Urinary bladder (tissue), 4 donors: Measurements from ENCODE around the gene ROPN1B. TPM values are rescaled to one million over a fixed set of nuclear protein-coding genes. Genes with fewer than 3 reads are reported as not detected.

Source experiments
- DNase-seq: peaks from one replicate; pipeline ENCODE4 v3.0.0-alpha.2; 2015; ENCODE audit errors: extremely low spot score
- H3K27ac ChIP-seq: one replicate; pipeline ENCODE4 v1.5.1; 2013; ENCODE audit warnings: low read depth, mild to moderate bottlenecking, moderate library complexity
- H3K36me3 ChIP-seq: one replicate; pipeline ENCODE4 v1.6.1; 2013; ENCODE audit warnings: mild to moderate bottlenecking, moderate library complexity; ENCODE audit not compliant: insufficient read depth
- H3K4me1 ChIP-seq: one replicate; pipeline ENCODE4 v1.6.1; 2013; ENCODE audit warnings: mild to moderate bottlenecking, moderate library complexity; ENCODE audit not compliant: insufficient read depth
- H3K4me3 ChIP-seq: one replicate; pipeline ENCODE4 v1.5.1; 2013; ENCODE audit warnings: low read depth, low read length
- WGBS: extraction: QIAGEN DNeasy Blood & Tissue Kit; methylation state at CpG from one replicate; pipeline ENCODE4 v1.1.7; 2013; 5-methylcytosine and 5-hydroxymethylcytosine counted together
- polyA plus RNA-seq: library from polyadenylated mRNA; stranded (reverse); fragments of 200-250 nt; gene quantifications from one replicate; pipeline ENCODE4 v1.2.3, GENCODE V29; 2013
- total RNA-seq: library from RNA; depleted of rRNA; stranded (reverse); fragments of >200 nt; gene quantifications from one replicate; pipeline ENCODE4 v1.2.3, GENCODE V29; 2014
- donor health status: healthy with polysubstance abuse.
- donor health status: healthy.

Gene ROPN1B
- total and polyA plus RNA-seq, 2 donors = 0.16 to 0.26 TPM

- WGBS = 96% methylated on average over 7 of the region's 7 CpGs
- no peaks in the 10 kb centered on the region for H3K4me1 ChIP-seq
- DNase-seq = no peak
- no peaks in the 10 kb centered on the region for H3K36me3 ChIP-seq
- H3K27ac ChIP-seq = no peak overlapping the region
- no peak overlapping the region for H3K4me3 ChIP-seq
These were observed 35.7 kb downstream of the ROPN1B start for GRCh38 chr3:126004692-126005091.

- 19% methylated on average over 3 of the region's 3 CpGs for WGBS
- H3K4me3 ChIP-seq = no peak overlapping the region
- H3K4me1 ChIP-seq = no peaks in the 10 kb centered on the region
- peaks cover 1% of the 10 kb centered on the region for H3K36me3 ChIP-seq
- no peak overlapping the region for H3K27ac ChIP-seq
- no peak for DNase-seq
These were observed 37.0 kb downstream of the ROPN1B start for GRCh38 chr3:126005951-126006350.

- Histone ChIP-seq H3K36me3 (peaks cover 1% of the 10 kb centered on the region), H3K4me1 (no peaks in the 10 kb centered on the region), H3K27ac (no peak overlapping the region), H3K4me3 (no peak overlapping the region)
- WGBS = 95% methylated on average over 3 of the region's 3 CpGs
- no peak for DNase-seq
These were observed 39.2 kb downstream of the ROPN1B start for GRCh38 chr3:126008219-126008618.

GRCh38 chr3:126009181-126009580, 40.2 kb downstream of the ROPN1B start:
- WGBS = 95% methylated on average over 3 of the region's 3 CpGs
- no peak overlapping the region for H3K4me3 ChIP-seq
- no peaks in the 10 kb centered on the region for H3K4me1 ChIP-seq
- no peak overlapping the region for H3K27ac ChIP-seq
- H3K36me3 ChIP-seq = peaks cover 1% of the 10 kb centered on the region
- DNase-seq = no peak

DNA sequence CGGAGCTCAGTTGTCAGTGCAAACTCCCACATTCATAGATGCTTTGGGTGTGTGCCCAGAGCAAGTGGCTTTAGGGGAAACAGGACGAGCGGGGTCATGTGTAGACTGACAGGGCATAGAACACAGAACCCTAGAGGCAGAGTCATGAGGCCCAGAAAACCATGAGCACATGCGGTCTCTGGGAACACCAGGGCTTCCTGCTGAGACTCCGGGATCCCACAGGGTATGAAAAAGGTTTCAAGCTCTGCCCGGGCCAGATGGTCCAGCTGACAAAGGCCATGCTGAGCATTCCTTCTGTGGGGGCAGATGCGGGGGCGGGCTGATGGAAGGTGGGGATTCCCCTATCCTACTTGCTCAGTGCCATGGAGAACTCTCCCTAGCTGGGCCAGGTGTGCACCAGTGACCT, 44.8 kb downstream of the ROPN1B start:
- Histone ChIP-seq H3K36me3 (peaks cover 1% of the 10 kb centered on the region), H3K4me1 (no peaks in the 10 kb centered on the region), H3K4me3 (no peak overlapping the region), H3K27ac (no peak overlapping the region)
- no peak for DNase-seq
- WGBS = 91% methylated on average over 8 of the region's 8 CpGs

DNA sequence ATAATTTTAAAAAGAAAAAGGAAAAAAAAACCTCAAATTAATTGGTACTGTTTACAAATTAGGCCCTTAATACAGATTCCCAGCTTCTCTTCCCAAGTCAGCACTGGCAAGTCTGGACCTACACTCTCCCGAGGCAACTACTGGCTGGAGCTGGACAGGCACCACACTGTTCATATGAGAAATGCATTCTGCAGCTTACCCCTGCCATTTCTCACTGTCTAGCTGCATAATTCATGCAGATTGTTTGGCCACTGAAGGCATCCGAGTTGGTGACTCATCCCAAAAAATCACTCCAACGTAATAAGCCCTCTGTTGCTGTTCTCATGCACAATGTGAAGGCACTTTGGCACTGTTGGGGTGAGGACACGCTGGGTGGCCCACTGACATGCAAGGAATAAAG, 45.3 kb downstream of the ROPN1B start:
- Histone ChIP-seq H3K4me1 (no peaks in the 10 kb centered on the region), H3K36me3 (peaks cover 1% of the 10 kb centered on the region), H3K27ac (no peak overlapping the region), H3K4me3 (no peak overlapping the region)
- 57% methylated on average over 4 of the region's 4 CpGs for WGBS
- no peak for DNase-seq

- no peaks in the 10 kb centered on the region for H3K4me1 ChIP-seq
- DNase-seq = no peak
- H3K36me3 ChIP-seq = peaks cover 1% of the 10 kb centered on the region
- no peak overlapping the region for H3K4me3 ChIP-seq
- no peak overlapping the region for H3K27ac ChIP-seq
- 86% methylated on average over 10 of the region's 10 CpGs for WGBS
These were observed 46.1 kb downstream of the ROPN1B start for GRCh38 chr3:126015075-126015474.

GRCh38 chr3:126016616-126017015, 47.6 kb downstream of the ROPN1B start:
- WGBS = 96% methylated on average over 8 of the region's 8 CpGs
- no peak for DNase-seq
- Histone ChIP-seq H3K4me1 (no peaks in the 10 kb centered on the region), H3K27ac (no peak overlapping the region), H3K36me3 (no peaks in the 10 kb centered on the region), H3K4me3 (no peak overlapping the region)

DNA sequence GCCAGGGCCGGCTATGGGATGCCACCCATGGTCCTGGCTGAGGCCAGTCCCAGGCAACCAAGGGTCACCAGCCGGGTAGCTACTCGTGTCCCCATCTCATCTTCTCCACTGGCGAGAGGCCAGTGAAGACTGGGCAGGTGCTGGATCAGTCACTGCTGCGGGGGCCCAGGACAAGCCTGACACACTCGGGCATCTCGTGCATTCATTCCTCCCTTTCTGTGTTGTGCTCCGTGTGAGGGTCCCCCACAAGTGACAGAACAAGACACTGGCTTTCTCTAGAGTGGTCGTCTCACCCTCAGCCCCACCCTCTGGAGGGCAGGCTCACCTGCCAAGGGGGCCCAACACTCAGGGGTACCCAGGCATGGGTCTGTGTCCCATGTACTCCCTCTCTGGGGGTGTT, 48.4 kb downstream of the ROPN1B start:
- 90% methylated on average over 9 of the region's 9 CpGs for WGBS
- no peak overlapping the region for H3K27ac ChIP-seq
- no peak overlapping the region for H3K4me3 ChIP-seq
- H3K4me1 ChIP-seq = no peaks in the 10 kb centered on the region
- no peaks in the 10 kb centered on the region for H3K36me3 ChIP-seq
- DNase-seq = no peak

DNA sequence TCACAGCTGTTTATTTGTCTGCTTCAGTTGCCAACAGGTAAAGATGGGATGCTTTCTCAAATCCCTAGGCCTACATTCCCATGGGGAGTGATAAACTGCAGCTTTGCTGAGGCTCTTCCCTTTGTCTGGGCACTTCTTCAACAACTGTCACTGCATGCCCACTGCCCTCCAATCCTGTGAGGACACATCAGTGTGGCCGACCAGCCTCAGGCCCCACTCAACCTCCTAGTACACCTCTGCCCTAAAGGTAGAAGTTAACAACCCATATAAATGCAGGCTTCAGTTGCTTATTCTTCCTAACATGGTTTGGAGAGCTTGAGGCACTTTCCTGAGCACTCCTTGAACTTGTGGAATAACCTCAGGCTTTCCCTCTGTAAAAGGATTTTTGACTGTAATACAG, 49.6 kb downstream of the ROPN1B start:
- H3K36me3 ChIP-seq = no peaks in the 10 kb centered on the region
- H3K4me1 ChIP-seq = no peaks in the 10 kb centered on the region
- no peak overlapping the region for H3K4me3 ChIP-seq
- no peak for DNase-seq
- 68% methylated on average over 1 of the region's 1 CpG for WGBS
- H3K27ac ChIP-seq = no peak overlapping the region

GRCh38 chr3:126018995-126019394, 50.0 kb downstream of the ROPN1B start:
- H3K4me3 ChIP-seq = no peak overlapping the region
- no peak for DNase-seq
- H3K27ac ChIP-seq = no peak overlapping the region
- no peaks in the 10 kb centered on the region for H3K4me1 ChIP-seq
- no peaks in the 10 kb centered on the region for H3K36me3 ChIP-seq
- WGBS = 97% methylated on average over 7 of the region's 7 CpGs

GRCh38 chr3:126019683-126020082, 50.7 kb downstream of the ROPN1B start:
- Histone ChIP-seq H3K4me3 (no peak overlapping the region), H3K4me1 (no peaks in the 10 kb centered on the region), H3K36me3 (no peaks in the 10 kb centered on the region), H3K27ac (no peak overlapping the region)
- DNase-seq = no peak
- 89% methylated on average over 5 of the region's 5 CpGs for WGBS

DNA sequence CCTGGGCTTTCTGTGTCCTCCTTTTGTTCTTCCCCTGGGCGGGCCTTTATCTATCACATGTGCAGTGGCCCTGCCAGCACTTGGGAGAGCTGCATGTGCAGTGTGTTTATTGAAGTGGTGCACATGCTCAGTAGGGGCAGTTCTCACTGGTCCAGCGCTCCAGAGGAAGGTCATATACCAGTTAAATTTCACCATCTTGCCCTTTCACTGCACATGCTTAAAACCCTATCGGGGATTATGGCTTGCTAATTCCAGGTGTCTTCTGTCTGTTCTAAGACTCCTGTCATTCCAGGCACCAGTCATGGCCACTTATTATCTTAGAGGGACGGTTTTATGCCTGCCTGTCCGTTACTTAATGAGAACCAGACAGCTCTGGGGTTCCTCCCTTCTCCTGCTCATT, 52.2 kb downstream of the ROPN1B start:
- DNase-seq = no peak
- H3K36me3 ChIP-seq = peaks cover 1% of the 10 kb centered on the region
- H3K27ac ChIP-seq = no peak overlapping the region
- 53% methylated on average over 5 of the region's 5 CpGs for WGBS
- no peaks in the 10 kb centered on the region for H3K4me1 ChIP-seq
- no peak overlapping the region for H3K4me3 ChIP-seq

GRCh38 chr3:126021702-126022101, 52.7 kb downstream of the ROPN1B start:
- Histone ChIP-seq H3K36me3 (peaks cover 1% of the 10 kb centered on the region), H3K4me3 (no peak overlapping the region), H3K4me1 (no peaks in the 10 kb centered on the region), H3K27ac (no peak overlapping the region)
- 97% methylated on average over 1 of the region's 1 CpG for WGBS
- DNase-seq = no peak

DNA sequence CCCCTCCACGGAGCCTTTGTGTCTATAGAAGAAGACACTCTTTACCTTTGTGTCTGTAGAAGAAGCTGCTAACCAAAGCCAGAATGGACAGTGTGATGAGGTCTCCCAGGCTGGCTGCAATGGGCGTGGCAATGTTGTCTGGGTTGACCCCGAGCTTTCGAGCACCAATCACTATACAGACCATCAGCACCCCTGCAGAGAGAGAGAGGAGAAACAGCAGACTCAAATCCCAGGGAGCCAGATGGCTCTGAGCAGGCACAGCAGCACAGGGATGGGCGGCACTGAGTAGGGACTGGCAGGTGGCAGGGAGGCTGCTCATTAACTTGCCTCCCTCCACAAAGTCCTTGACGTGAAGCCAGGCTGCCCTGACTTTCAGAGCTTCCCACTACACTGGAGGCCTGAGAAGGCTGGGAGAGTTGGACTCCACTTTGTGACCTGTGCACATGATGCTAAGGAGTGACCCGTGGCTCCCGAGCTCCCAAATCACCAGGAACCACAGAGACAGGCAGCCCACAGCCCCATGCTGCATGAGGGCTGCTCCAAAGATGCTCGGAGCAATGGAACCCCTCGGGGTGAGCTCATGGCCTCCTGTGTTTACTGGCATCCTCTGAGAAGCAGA, 53.9 kb downstream of the ROPN1B start:
- Histone ChIP-seq H3K27ac (no peak overlapping the region), H3K4me1 (no peaks in the 10 kb centered on the region), H3K36me3 (peaks cover 1% of the 10 kb centered on the region), H3K4me3 (no peak overlapping the region)
- DNase-seq = no peak
- 83% methylated on average over 10 of the region's 10 CpGs for whole genome bisulfite sequencing
